GM21737 (cell line): Measurements from ENCODE around the gene AKR1D1.
"Not testable (repeated sequence)": the region's sequence is repeated elsewhere in the genome, so short reads cannot be mapped to it uniquely, and the experiment has no call there.

Experiments used
- ATAC-seq: cut with Tn5 transposase; IDR thresholded peaks from one replicate; pipeline ENCODE4 v1.9.1; 2021; ENCODE audit warnings: mild to moderate bottlenecking, moderate library complexity; ENCODE audit not compliant: unreplicated experiment

The AKR1D1 gene, protein sequence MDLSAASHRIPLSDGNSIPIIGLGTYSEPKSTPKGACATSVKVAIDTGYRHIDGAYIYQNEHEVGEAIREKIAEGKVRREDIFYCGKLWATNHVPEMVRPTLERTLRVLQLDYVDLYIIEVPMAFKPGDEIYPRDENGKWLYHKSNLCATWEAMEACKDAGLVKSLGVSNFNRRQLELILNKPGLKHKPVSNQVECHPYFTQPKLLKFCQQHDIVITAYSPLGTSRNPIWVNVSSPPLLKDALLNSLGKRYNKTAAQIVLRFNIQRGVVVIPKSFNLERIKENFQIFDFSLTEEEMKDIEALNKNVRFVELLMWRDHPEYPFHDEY

GRCh38 chr7:138076196-138076595 lies at the start of gene AKR1D1:
TSS of gene AKR1D1 (plus strand) at chr7:138076459. CDS start at chr7:138076519, 60 bp downstream.
- no peak for ATAC-seq

- no peak for ATAC-seq
Observed at GRCh38 chr7:138027100-138027499, 49.2 kb upstream of the AKR1D1 start.

GRCh38 chr7:138029126-138029525 lies 47.1 kb upstream of the AKR1D1 start:
- ATAC-seq, result no peak

DNA sequence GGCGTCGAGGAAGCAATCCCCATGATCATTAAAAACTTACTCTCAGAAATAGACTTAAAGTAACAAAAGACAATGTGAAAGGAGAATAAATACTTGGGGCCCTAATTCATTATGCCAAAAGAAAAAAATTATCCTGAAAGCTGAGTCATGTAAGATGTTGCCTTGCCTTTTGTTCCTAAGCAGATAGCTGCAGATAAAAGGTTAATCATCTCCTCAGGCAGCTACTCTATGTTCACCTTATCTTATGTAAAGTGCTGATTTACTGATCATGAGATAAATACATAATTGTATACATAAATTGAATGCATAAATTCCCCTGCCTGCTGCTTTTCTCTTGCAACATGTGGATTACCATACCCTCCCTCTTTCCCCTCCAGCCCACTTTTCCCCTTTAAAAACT lies 46.3 kb upstream of the AKR1D1 start:
- no peak for ATAC-seq

DNA sequence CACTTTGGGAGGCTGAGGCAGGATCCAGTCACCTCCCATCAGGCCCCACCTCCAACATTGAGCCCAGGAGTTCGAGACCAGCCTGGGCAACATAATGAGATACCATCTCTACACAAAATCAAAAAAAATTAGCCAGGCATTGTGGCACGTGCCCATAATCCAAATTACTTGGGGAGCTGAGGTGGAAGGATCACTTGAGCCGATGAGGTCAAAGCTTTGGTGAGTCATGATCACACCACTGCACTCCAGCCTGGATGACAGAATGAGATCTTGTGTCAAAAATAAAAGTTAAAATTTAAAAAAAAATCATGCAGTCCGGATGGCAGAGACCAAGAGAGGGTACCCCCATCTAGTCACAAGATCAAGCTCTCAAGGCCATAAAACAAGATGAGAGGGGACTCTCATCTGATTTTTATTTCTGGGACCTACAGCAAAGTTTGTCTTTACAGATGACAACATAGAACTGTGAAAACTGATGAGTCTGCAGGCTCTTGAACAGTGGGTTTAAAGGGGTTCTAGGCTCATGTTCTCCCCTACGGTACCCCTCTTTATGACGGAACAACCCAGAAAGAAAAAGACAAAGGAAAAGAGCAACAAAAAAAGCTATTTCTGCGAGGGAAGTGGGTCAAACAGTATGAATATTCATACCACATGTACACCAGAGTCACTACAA lies 45.4 kb upstream of the AKR1D1 start:
- ATAC-seq, result no peak

GRCh38 chr7:138032186-138032585 lies 44.1 kb upstream of the AKR1D1 start:
- ATAC-seq, result peak; percentile 64

DNA sequence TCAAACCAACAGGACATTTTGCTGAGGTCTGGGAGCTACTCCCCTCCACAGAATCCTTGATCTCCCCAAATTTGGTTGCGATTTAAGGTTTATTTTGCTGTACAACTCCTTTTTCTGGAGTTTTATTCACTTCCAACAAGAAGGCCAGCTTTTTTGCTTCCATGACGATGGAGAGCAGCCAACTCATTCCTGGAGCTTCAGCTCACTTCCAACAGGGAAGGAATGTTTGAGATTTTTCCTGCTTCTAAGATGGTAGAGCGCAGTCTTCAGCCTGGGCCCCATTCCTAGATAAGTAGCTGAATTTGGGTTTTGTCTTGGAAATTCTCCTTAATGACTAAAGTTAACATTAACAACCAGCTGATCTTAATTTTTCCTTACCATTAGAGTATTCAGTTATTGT lies 43.5 kb upstream of the AKR1D1 start:
- no peak for ATAC-seq

- ATAC-seq, result no peak
Observed at GRCh38 chr7:138033241-138033640, 43.0 kb upstream of the AKR1D1 start.

DNA sequence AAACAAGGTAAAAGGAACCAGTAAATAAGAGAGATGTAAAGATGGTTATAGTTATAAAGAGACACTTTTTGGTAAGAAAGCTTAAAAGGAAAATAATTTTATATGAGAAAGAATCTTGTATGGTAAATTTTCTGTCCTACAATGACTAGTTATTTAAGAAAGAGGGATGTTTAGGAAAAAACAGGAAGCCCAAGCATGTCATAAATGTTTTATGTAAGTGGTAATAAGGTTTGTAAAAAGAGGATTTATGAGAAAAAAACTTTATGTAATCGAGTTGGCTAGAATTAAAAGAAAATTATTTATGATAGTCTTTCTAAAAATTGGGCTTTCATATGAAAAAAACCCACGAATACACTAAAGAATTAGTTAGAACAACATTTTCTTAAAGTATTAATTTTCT lies 40.1 kb upstream of the AKR1D1 start:
- no peak for ATAC-seq

- not testable (repeated sequence) for ATAC-seq
Observed at GRCh38 chr7:138040063-138040462, 36.2 kb upstream of the AKR1D1 start.

- no peak for ATAC-seq
Observed at GRCh38 chr7:138044897-138045296, 31.4 kb upstream of the AKR1D1 start.

- ATAC-seq, result no peak
Observed at GRCh38 chr7:138047907-138048306, 28.4 kb upstream of the AKR1D1 start.

DNA sequence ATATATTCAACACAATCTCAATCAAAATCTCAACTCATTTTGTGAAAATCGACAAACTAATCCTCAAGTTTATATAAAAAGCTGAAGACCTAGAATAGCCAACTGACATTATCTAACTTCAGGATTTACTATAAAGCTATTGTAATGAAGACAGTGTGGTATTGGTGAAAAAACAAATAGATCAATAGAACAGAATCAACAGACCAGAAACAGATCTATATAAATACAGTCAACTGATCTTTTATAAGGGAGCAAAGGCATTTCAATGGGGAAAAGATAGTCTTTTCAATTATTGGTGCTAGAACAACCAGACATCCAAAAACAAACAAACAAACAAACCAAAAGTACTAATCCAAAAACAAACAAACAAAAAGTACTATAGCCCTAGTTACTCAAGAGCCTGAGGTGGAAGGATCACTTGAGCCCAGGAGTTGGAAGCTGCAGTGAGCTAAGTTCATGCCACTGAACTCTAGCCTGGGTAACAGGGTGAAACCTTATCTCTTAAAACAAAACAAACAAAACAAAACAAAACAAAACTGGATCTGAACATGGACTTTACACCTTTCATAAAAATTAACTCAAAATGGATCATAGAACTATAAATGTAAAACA lies 26.6 kb upstream of the AKR1D1 start:
- no peak for ATAC-seq

DNA sequence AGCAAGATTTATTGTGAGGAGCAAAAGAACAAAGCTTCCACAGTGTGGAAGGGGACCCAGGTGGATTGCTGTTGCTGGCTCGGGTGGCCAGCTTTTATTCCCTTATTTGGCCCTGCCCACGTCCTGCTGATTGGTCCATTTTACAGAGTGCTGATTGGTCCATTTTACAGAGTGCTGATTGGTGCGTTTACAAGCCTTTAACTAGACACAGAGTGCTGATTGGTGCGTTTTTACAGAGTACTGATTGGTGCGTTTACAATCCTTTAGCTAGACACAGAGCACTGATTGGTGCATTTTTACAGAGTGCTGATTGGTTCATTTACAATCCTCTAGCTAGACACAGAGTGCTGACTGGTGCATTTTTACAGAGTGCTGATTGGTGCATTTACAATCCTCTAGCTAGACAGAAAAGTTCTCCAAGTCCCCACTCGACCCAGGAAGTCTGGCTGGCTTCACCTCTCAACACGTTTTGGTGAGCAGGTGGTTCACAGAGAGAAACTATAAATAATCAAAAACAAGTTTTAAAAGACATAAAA lies 24.5 kb upstream of the AKR1D1 start:
- not testable (repeated sequence) for ATAC-seq

DNA sequence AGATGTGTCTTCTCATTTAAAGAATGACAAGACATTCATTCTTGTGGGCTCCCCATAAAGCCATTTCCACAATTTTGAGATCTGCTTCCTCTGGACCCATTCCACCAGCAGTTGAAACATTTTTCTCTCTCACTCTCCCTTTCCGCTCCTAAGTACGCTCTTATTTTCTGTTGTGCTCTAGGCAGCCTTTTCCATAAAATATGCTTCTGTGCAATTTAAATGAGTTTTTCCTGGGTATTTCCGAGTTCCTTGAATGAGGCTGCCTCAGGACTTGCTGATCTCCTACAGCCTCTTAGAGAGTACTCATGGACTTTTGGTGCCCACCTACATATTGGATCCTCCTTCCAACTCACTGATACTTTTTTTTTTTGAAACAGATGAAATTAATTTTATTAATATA lies 23.6 kb upstream of the AKR1D1 start:
- no peak for ATAC-seq

- not testable (repeated sequence) for ATAC-seq
Observed at GRCh38 chr7:138055698-138056097, 20.6 kb upstream of the AKR1D1 start.

DNA sequence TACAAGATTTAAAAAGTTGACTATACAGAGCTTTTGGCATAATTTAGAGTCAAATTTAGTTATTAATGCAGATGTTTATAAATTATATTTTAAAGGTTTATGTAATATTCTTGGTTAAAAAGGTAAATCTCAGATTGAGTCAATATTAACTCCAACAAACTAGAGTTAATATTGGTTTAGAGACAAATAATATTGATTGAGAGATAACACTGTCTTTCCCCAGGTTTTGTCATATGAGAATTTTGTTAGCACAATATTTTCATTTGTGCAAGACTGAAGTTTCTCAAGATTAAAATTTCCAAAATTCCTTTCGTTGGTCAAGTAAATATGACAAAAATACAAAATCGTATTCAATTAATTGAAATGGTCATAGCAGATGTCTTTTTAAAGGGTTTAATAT lies 12.9 kb upstream of the AKR1D1 start:
- ATAC-seq, result no peak

DNA sequence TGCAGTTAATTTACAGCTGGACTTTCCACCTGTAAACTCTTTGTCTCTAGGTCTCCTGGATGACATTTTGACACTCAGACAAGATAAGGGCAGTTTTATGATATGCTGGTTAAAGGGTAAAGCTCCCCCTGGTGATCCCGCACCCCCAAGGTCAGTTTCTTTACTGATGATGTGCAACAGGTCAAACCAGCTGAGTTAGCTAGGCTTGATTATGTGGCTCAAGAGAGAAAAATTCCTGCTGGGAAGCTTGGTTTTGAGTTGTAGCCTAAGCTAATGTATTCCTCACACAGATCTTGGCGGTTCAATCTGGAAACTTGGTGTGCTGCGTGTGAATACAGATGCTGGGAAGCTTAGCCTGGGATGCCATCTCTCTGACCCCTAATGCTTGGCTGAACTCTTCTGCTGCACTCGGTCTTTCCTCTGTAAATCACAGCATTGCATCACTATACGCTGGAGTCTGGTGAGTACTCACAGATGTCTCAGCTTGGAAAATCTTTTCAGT lies 11.4 kb upstream of the AKR1D1 start:
- ATAC-seq, result no peak

GRCh38 chr7:138065827-138066226 lies 10.4 kb upstream of the AKR1D1 start:
- no peak for ATAC-seq

- ATAC-seq, result peak; percentile 73
Observed at GRCh38 chr7:138066954-138067394, 9.3 kb upstream of the AKR1D1 start.

DNA sequence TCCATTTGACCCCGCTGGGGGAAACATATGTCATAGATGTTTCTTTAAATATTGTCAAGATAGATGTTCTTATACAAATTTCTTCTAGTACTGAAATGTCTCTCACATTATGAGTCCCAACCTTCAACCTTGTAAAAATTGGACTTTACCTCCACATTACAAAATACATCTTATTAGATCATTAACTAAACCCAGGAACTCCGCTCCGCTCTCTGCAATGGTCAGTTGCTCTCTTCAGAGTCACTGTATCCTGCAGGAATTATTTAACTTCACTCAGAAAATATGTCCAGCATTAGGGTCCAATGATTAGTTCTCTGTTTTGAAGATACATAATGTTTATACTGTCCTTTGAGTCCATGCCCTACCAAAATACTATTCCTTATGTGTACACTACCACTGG lies 8.5 kb upstream of the AKR1D1 start:
- no peak for ATAC-seq

DNA sequence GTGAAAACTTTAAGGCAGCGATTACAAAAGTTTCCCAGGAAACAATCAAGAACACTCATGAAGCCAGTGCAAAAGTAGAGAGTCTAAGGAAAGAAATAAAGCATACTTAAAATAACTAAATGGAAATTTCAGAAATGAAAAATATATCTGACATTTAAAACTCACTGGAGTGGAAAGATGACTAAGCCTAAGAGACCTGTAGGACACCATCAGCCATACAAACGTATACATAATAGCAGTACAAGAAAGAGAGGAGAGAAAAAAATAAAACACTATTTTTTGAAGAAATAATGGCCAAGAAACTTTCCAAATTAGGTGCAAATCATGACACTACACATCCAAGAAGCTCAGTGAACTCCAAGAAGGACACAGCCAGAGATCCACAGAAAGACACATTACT lies 5.4 kb upstream of the AKR1D1 start:
- ATAC-seq, result no peak
